ENCODE results near the gene CFDP1.

Gene CFDP1

DNA sequence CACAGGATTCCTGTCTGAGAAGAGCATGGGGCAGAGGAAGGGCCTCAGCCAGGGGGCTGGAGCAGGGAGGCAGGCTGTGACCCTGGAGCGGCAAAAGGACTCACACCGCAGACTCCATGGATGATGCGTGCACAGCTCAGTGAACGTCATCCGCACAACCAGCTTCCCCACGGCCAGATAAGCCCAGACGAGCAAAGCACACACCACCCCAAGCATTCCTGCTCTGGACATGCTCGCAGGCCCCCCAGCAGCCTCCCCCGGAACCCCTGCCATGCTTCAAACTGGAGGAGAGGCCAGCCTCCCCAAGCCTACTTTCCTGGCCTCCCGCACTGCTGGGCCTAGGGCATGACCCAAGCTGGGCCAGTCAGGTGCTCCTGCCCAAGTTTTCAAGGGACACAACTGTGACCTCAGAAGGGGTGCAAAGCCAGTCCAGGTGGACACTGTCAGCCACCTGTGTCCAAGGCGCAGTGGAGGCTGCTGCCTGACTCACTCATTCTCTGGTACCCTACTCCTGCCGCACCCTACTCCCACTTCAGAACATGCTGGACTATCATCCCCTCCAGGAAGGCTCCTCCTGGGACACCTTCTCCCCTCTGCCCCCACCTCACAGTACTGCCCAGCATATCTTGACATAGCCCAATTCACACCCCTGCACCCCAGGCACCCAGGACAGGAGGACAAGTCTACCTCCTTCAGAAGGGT lies 186.6 kb downstream of the CFDP1 start:
- Histone ChIP-seq H3K9me3 (ENCODE audit: insufficient read depth, low read depth, low read length) (no peaks in the 10 kb centered on the region), H3K36me3 (ENCODE audit: insufficient read depth, low read length) (no peaks in the 10 kb centered on the region), H3K9ac (ENCODE audit: low read depth, low read length, poor library complexity, severe bottlenecking) (no peak overlapping the region), H3K4me2 (ENCODE audit: low read depth, low read length, poor library complexity, severe bottlenecking) (no peak overlapping the region), H4K20me1 (ENCODE audit: insufficient read depth, low read length, poor library complexity, severe bottlenecking) (no peaks in the 10 kb centered on the region), H3K4me1 (ENCODE audit: insufficient read depth, low read length, poor library complexity, severe bottlenecking) (peaks cover 10% of the 10 kb centered on the region), H3K27me3 (ENCODE audit: insufficient read depth, low read length, poor library complexity, severe bottlenecking) (no peaks in the 10 kb centered on the region), H3F3A (ENCODE audit: low read depth) (no peaks in the 10 kb centered on the region), H3K9me2 (replicated peaks; ENCODE audit: low read depth, low read length) (no peaks in the 10 kb centered on the region), H3K4me3 (ENCODE audit: low read length, poor library complexity, severe bottlenecking) (no peak overlapping the region), H2AFZ (ENCODE audit: low read length) (no peak overlapping the region), H3K79me2 (ENCODE audit: insufficient read depth, low read length) (no peaks in the 10 kb centered on the region)
- no peak for TF ChIP-seq EZH2phosphoT487 (IDR thresholded peaks at IDR 0.05; ENCODE audit: borderline replicate concordance)
- TF ChIP-seq, protein P1, sequence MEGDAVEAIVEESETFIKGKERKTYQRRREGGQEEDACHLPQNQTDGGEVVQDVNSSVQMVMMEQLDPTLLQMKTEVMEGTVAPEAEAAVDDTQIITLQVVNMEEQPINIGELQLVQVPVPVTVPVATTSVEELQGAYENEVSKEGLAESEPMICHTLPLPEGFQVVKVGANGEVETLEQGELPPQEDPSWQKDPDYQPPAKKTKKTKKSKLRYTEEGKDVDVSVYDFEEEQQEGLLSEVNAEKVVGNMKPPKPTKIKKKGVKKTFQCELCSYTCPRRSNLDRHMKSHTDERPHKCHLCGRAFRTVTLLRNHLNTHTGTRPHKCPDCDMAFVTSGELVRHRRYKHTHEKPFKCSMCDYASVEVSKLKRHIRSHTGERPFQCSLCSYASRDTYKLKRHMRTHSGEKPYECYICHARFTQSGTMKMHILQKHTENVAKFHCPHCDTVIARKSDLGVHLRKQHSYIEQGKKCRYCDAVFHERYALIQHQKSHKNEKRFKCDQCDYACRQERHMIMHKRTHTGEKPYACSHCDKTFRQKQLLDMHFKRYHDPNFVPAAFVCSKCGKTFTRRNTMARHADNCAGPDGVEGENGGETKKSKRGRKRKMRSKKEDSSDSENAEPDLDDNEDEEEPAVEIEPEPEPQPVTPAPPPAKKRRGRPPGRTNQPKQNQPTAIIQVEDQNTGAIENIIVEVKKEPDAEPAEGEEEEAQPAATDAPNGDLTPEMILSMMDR (conservative IDR thresholded peaks at IDR 0.05; ENCODE audit: low read length): no peak

DNA sequence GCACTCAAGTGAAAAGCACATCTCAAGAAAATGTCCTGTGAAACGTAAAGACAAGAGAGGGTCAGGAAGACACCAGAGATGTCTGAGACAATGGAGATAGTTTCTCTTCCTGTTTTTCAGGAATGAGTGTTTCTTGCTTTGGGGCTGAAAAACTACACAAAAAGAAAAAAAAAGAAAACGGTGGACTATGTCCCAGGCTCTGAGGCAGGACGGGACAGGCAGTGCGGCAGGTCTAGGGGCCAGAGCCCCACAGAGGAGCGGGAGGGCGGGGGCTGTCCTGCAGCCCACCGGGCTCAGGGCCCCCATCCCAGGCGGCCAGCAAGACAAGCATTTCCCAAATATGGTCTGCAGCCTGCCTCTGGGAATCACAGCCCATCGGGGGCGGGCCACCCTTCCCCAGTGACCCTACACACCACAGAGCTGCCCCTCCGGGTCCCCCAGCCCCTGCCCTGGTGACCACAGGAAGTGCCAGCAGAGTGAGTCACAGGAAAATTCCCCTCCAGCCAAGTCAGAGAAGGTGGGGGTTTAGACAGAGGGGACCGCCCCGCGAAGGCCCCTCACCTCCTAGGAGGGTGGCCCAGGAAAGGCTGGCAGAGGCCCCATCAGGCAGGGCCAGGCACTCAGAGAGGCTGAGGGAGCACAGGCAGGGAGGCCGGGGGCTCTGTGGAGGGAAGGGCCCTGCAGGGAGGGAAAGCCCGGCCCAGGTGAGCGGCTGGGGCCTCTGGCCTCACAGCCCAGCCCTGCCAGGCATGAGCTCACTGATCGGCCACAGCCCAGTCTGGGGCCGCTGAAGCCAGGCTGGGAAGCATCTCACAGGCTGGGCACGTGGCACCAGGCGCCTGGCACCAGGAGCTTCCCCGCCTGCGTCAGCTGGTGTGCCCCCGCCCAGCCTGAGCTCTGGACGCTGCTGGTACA lies 188.2 kb downstream of the CFDP1 start:
- H2AFZ ChIP-seq (ENCODE audit: low read length): no peak overlapping the region
- H4K20me1 ChIP-seq (ENCODE audit: insufficient read depth, low read length, poor library complexity, severe bottlenecking): no peaks in the 10 kb centered on the region
- H3K36me3 ChIP-seq (ENCODE audit: insufficient read depth, low read length): no peaks in the 10 kb centered on the region
- H3K9me3 ChIP-seq (ENCODE audit: insufficient read depth, low read depth, low read length): no peaks in the 10 kb centered on the region
- no peak overlapping the region for H3K9ac ChIP-seq (ENCODE audit: low read depth, low read length, poor library complexity, severe bottlenecking)
- H3K4me3 ChIP-seq (ENCODE audit: low read length, poor library complexity, severe bottlenecking): no peak overlapping the region
- H3F3A ChIP-seq (ENCODE audit: low read depth): no peaks in the 10 kb centered on the region
- no peak for TF ChIP-seq EZH2phosphoT487 (IDR thresholded peaks at IDR 0.05; ENCODE audit: borderline replicate concordance)
- TF ChIP-seq, protein P1 (conservative IDR thresholded peaks at IDR 0.05; ENCODE audit: low read length): no peak
- H3K9me2 ChIP-seq (replicated peaks; ENCODE audit: low read depth, low read length): no peaks in the 10 kb centered on the region
- no peak overlapping the region for H3K4me2 ChIP-seq (ENCODE audit: low read depth, low read length, poor library complexity, severe bottlenecking)
- H3K79me2 ChIP-seq (ENCODE audit: insufficient read depth, low read length): no peaks in the 10 kb centered on the region
- peaks cover 10% of the 10 kb centered on the region for H3K4me1 ChIP-seq (ENCODE audit: insufficient read depth, low read length, poor library complexity, severe bottlenecking)
- no peaks in the 10 kb centered on the region for H3K27me3 ChIP-seq (ENCODE audit: insufficient read depth, low read length, poor library complexity, severe bottlenecking)

DNA sequence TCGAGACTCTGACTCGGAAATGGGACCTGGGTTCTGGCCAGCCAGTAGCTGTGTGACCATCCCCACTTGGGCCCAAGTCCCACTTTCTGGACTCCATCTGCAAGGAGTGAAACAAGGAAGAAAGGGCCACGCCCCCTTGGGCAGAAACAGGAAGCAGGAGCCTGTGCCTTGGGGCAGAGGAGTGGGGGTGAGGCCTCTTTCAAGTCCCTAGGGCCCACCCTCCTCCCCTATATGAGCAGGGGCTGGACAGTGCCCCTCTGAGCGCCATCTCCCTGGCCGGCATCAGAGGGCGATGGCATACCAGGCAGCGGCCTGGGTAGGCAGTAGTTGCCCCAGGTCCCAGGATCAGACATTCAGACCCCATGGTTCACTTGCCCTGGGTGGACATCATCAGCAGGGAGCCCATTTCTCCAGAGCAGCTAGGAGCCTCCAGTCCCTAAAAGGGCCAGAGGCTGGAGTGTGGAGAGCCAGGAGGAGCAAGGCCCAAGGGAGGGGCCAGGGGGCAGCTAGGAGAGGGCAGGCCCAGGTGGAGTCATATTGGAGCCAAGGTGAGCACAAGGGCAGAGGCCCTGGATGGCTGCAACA lies 189.0 kb downstream of the CFDP1 start:
- TF ChIP-seq, protein P1 (conservative IDR thresholded peaks at IDR 0.05; ENCODE audit: low read length): peak; percentile 42; the same call in 1 of the 2 replicates
- no peak for TF ChIP-seq EZH2phosphoT487 (IDR thresholded peaks at IDR 0.05; ENCODE audit: borderline replicate concordance)
- Histone ChIP-seq H3K4me2 (ENCODE audit: low read depth, low read length, poor library complexity, severe bottlenecking) (no peak overlapping the region), H3K27me3 (ENCODE audit: insufficient read depth, low read length, poor library complexity, severe bottlenecking) (no peaks in the 10 kb centered on the region), H3K9ac (ENCODE audit: low read depth, low read length, poor library complexity, severe bottlenecking) (no peak overlapping the region), H2AFZ (ENCODE audit: low read length) (no peak overlapping the region), H3K4me3 (ENCODE audit: low read length, poor library complexity, severe bottlenecking) (no peak overlapping the region), H3K9me3 (ENCODE audit: insufficient read depth, low read depth, low read length) (no peaks in the 10 kb centered on the region), H3F3A (ENCODE audit: low read depth) (no peaks in the 10 kb centered on the region), H3K79me2 (ENCODE audit: insufficient read depth, low read length) (no peaks in the 10 kb centered on the region), H3K4me1 (ENCODE audit: insufficient read depth, low read length, poor library complexity, severe bottlenecking) (peaks cover 10% of the 10 kb centered on the region), H3K36me3 (ENCODE audit: insufficient read depth, low read length) (no peaks in the 10 kb centered on the region), H3K9me2 (replicated peaks; ENCODE audit: low read depth, low read length) (no peaks in the 10 kb centered on the region), H4K20me1 (ENCODE audit: insufficient read depth, low read length, poor library complexity, severe bottlenecking) (no peaks in the 10 kb centered on the region)

Measured in Loucy (cell line).